HG02970 (cell line): ENCODE measurements around the gene OR2L8.

Experiments used
- ATAC-seq: cut with Tn5 transposase; IDR thresholded peaks from one replicate; pipeline ENCODE4 v1.9.1; 2021; ENCODE audit warnings: mild to moderate bottlenecking, moderate library complexity, moderate number of reproducible peaks; ENCODE audit not compliant: unreplicated experiment, low FRiP score

Gene OR2L8, protein sequence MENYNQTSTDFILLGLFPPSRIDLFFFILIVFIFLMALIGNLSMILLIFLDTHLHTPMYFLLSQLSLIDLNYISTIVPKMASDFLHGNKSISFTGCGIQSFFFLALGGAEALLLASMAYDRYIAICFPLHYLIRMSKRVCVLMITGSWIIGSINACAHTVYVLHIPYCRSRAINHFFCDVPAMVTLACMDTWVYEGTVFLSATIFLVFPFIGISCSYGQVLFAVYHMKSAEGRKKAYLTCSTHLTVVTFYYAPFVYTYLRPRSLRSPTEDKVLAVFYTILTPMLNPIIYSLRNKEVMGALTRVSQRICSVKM

GRCh38 chr1:247948558-247948957, at the start of gene OR2L8:
Gene OR2L8 (plus strand): TSS chr1:247948858. CDS start chr1:247948858, 0 bp downstream.
- no peak for ATAC-seq

- ATAC-seq: no peak
These were observed 44.5 kb upstream of the OR2L8 start for GRCh38 chr1:247904122-247904521.

DNA sequence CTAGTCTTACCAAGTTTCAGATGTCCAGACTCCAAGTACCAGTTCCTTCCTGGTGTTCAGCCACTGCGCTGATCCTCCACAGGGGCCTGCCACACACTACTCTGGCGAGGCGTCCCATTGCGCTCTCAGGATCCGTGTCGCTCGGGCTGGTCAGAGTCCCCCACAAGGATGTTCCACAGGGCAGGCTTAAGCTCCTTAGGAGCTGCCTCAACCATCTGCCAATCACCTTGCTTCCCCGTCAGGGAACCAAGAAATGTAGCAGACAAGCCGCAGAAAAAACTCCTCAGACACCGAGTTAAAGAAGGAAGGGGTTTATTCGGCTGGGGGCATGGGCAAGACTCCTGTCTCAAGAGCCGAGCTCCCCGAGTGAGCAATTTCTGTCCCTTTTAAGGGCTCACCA, 43.5 kb upstream of the OR2L8 start:
- ATAC-seq: no peak

- no peak for ATAC-seq
These were observed 42.7 kb upstream of the OR2L8 start for GRCh38 chr1:247905910-247906503.

DNA sequence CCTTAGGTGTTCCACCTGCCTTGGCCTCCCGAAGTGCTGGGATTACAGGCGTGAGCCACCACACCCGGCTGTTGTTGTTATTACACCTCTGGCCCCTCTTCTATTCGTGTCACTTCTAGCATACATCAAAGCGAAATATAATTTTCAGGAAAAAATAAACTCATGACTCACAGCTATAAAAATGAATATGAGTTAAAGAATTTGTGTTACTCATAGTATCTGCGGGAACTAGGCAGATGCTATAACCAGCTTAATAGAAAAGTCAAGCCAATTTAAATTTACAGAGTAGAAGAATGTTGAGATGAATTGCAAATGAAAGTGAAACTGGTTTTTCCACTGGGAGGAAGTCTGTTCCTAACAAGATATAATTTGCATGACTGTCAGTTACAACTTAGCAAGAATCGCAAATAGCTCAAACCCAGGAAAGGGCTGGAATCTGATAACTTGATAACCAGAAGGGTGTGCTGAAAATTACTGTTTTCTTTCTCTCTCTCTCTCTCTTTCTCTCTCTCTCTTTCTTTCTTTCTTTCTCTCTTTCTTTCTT, 42.1 kb upstream of the OR2L8 start:
- no peak for ATAC-seq

- ATAC-seq: no peak
These were observed 39.9 kb upstream of the OR2L8 start for GRCh38 chr1:247908766-247909165.

GRCh38 chr1:247913786-247914185, 34.9 kb upstream of the OR2L8 start:
- ATAC-seq: no peak

GRCh38 chr1:247914941-247915662, 33.6 kb upstream of the OR2L8 start:
- ATAC-seq: no peak

- ATAC-seq: no peak
These were observed 28.7 kb upstream of the OR2L8 start, which contains the start of gene OR2T8 for GRCh38 chr1:247919952-247920351. Gene OR2T8 (plus strand): TSS chr1:247920252. CDS start chr1:247921018, 766 bp downstream.

DNA sequence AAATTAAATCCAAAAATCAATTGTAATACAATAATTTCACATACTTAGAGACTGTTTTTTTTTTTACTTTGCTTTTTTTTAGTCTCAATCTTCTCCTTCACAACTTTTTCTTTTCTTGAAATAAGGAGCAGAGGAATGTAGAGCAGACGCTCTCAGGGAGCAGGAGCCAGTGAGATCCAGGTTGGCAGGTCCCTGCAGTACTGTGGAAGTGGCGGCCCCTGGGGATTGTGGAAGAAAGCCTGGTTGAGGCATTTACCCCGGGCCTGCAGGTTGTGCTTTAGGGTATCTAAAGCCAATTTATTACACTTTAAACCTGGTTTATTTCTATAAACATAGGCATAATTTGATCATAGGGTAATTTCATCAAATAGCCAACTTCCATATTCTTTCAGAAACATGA, 24.7 kb upstream of the OR2L8 start:
- no peak for ATAC-seq

- no peak for ATAC-seq
These were observed 23.8 kb upstream of the OR2L8 start, which contains the start of gene OR2AJ1 for GRCh38 chr1:247924868-247925267. Gene OR2AJ1 (plus strand): TSS chr1:247924889. CDS start chr1:247933769, 8,880 bp downstream.

- ATAC-seq: no peak
These were observed 14.7 kb upstream of the OR2L8 start for GRCh38 chr1:247933989-247934388.

DNA sequence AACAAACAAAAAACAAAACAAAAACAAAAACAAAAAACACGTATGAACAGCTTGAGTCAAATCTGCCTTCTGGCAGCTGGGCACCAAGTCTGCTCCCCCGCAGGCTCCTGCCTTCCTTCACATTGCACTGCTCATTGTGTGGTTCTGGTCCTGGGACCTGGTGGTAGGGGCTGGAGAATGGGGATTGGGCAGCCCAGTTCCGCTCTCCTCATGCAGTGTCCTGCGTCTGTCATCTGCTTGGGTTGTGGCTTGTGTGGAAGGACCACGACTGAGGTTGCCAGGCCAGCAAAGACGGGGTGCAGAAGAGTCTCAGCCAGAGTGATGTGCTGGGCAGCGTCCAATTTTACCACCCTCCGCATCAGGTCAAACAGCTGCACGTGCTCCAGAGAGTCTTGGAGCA, 12.9 kb upstream of the OR2L8 start:
- ATAC-seq: no peak

DNA sequence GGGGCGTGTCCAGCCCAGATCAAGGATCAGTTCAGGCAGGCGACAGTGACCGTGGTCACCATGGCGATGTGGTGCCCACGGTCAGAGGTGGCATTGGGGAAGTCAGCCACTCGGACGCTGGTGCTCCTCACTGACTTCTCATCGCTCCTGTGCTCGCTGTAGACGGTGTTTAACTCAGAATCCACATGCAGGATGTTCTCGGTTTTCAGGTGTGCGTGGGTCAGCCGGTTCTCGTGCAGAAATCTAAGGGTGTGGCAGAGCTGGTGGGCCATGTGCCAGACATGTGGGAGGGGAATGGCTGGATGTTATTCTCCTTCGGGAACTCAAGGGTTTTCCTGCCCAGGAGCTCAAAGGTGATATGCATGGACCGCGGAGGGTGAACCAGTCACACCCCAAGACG, 12.2 kb upstream of the OR2L8 start:
- ATAC-seq: no peak

DNA sequence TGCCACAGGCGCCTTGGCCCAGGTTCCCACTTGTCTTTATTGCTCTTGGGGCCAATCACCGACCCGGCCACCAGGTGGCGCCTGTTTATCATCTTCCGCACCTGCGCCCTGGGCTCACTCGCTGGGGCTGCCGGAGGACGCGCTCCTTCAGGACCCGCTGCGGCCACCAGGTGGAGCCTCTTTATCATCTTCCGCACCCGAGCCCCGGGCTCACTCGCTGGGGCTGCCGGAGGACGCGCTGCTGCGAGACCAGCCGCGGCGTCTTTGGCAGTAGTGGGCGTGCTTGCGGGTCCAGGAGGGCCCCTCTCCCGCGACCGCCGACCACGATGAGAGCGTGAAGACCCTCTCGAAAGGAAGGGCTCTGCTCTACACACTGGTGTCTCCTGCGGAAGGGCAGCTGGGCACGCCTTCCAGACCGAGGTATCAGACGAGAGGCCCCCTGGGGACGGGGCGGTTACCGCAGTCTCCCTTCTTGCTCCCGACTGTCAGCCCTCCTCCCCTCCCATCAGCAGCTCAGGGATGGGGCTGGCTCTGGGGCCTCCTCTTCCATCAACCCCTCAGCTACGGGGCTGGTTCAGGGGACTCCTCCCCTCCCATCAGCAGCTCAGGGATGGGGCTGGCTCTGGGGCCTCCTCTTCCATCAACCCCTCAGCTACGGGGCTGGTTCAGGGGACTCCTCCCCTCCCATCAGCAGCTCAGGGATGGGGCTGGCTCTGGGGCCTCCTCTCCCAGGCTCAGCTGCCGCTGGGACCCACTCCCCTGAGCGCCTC, 11.5 kb upstream of the OR2L8 start:
- ATAC-seq: peak; percentile 100

GRCh38 chr1:247942624-247943023, 6.0 kb upstream of the OR2L8 start:
- no peak for ATAC-seq

- ATAC-seq: no peak
These were observed 4.8 kb downstream of the OR2L8 start for GRCh38 chr1:247953408-247953807.

DNA sequence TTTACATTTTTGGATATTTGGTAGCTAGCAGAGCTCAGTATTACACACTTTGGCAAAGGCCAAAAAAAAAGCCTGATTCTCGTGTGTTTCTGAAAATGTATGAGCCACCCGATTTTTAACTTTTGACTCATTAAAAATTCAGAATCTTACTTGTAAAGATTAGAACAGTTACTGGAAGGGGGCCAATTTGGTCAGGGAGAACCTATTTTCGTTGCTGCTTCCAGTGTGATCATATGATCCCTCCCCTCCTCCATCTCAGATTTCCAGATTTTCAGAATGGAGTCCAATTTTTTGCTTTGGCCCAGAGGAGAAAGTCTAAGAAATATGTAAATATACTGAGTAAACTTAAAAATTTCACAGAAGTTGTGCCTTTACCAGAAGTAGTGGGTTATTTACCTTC, 13.1 kb downstream of the OR2L8 start:
- ATAC-seq: no peak

DNA sequence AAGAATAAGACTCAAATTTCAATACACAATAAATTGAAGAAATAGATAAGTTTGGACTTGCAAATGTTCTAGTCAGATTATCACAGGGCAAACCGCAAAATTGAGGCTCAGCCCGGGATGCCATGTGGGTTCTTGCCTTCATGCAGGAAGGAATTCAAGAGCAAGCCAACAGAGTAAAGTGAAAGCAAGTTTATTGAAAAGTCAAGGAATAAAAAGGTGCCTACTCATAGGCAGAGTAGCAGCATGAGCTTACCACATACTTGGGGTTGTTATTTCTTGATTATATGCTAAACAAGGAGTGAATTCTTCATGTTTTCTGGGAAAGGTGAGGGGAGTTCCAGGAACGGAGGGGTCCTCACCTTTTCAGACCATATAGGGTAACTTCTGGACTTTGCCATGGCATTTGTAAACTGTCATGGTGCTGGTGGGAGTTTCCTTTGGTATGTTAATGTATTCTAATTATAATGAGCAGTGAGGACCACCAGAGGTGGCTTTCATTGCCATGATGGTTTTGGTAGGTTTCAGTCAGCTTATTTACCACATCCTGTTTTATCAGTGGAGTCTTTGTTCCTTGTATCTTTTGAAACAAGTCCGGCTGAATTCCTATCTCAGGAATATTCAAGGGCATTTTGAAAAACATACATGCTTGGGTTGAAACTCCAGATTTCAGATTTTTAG, 14.4 kb downstream of the OR2L8 start:
- no peak for ATAC-seq

DNA sequence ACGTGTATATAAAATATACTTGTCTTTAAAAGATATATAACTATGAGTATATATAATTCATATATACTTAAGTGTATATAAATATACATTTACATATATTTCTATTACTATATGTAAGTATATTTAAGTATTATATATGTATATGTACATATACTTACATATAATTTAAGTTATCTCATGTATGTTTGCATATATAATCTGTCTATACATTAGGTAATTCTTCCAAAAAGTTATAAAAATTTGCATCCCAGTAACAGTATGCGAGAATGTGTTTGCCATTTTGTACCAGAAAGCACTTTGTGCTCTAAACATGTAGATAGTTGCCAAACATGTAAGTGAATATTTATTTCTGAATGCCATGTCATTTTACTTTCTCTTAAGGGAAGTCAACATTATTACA, 16.3 kb downstream of the OR2L8 start, which contains the start of gene OR2AK2:
Gene OR2AK2 (plus strand): TSS at position 301 of the 400 bp plus-strand sequence. CDS start 144 bp downstream, outside the sequence.
- ATAC-seq: no peak
